Measurements from ENCODE around the gene VPS13C.

The VPS13C gene

GRCh38 chr15:61856295-61856694 is 204.0 kb downstream of the VPS13C start:
- H3K27ac ChIP-seq (ENCODE audit: low read depth, low read length) = no peak overlapping the region
- no peaks in the 10 kb centered on the region for H3K27me3 ChIP-seq (ENCODE audit: control insufficient read depth, insufficient read depth, low read length)
- H3K4me3 ChIP-seq (ENCODE audit: low read length) = no peak overlapping the region
- H3K9ac ChIP-seq (ENCODE audit: low read length) = no peak overlapping the region
- H3K36me3 ChIP-seq (ENCODE audit: control insufficient read depth, insufficient read depth, low read length) = peaks cover 4% of the 10 kb centered on the region
- H3K4me1 ChIP-seq (ENCODE audit: control insufficient read depth, insufficient read depth, low read length) = no peaks in the 10 kb centered on the region

- no peak overlapping the region for H3K27ac ChIP-seq (ENCODE audit: low read depth, low read length)
- peaks cover 3% of the 10 kb centered on the region for H3K36me3 ChIP-seq (ENCODE audit: control insufficient read depth, insufficient read depth, low read length)
- no peak overlapping the region for H3K4me3 ChIP-seq (ENCODE audit: low read length)
- H3K4me1 ChIP-seq (ENCODE audit: control insufficient read depth, insufficient read depth, low read length) = no peaks in the 10 kb centered on the region
- H3K9ac ChIP-seq (ENCODE audit: low read length) = no peak overlapping the region
- no peaks in the 10 kb centered on the region for H3K27me3 ChIP-seq (ENCODE audit: control insufficient read depth, insufficient read depth, low read length)
Measured at GRCh38 chr15:61853195-61853594, 207.1 kb downstream of the VPS13C start.

- Histone ChIP-seq H3K4me3 (ENCODE audit: low read length) (no peak overlapping the region), H3K36me3 (ENCODE audit: control insufficient read depth, insufficient read depth, low read length) (peaks cover 3% of the 10 kb centered on the region), H3K4me1 (ENCODE audit: control insufficient read depth, insufficient read depth, low read length) (no peaks in the 10 kb centered on the region), H3K27ac (ENCODE audit: low read depth, low read length) (no peak overlapping the region), H3K9ac (ENCODE audit: low read length) (no peak overlapping the region), H3K27me3 (ENCODE audit: control insufficient read depth, insufficient read depth, low read length) (no peaks in the 10 kb centered on the region)
Measured at GRCh38 chr15:61851955-61852354, 208.3 kb downstream of the VPS13C start.

- no peak overlapping the region for H3K4me3 ChIP-seq (ENCODE audit: low read length)
- H3K27me3 ChIP-seq (ENCODE audit: control insufficient read depth, insufficient read depth, low read length) = no peaks in the 10 kb centered on the region
- H3K4me1 ChIP-seq (ENCODE audit: control insufficient read depth, insufficient read depth, low read length) = no peaks in the 10 kb centered on the region
- H3K36me3 ChIP-seq (ENCODE audit: control insufficient read depth, insufficient read depth, low read length) = peaks cover 2% of the 10 kb centered on the region
- no peak overlapping the region for H3K27ac ChIP-seq (ENCODE audit: low read depth, low read length)
- H3K9ac ChIP-seq (ENCODE audit: low read length) = no peak overlapping the region
Measured at GRCh38 chr15:61849447-61849846, 210.8 kb downstream of the VPS13C start.

- Histone ChIP-seq H3K27ac (ENCODE audit: low read depth, low read length) (no peak overlapping the region), H3K27me3 (ENCODE audit: control insufficient read depth, insufficient read depth, low read length) (no peaks in the 10 kb centered on the region), H3K36me3 (ENCODE audit: control insufficient read depth, insufficient read depth, low read length) (no peaks in the 10 kb centered on the region), H3K4me3 (ENCODE audit: low read length) (no peak overlapping the region), H3K4me1 (ENCODE audit: control insufficient read depth, insufficient read depth, low read length) (no peaks in the 10 kb centered on the region), H3K9ac (ENCODE audit: low read length) (no peak overlapping the region)
Measured at GRCh38 chr15:61841466-61841865, 218.8 kb downstream of the VPS13C start.

GRCh38 chr15:61840090-61840489 is 220.2 kb downstream of the VPS13C start:
- Histone ChIP-seq H3K4me3 (ENCODE audit: low read length) (no peak overlapping the region), H3K27ac (ENCODE audit: low read depth, low read length) (no peak overlapping the region), H3K27me3 (ENCODE audit: control insufficient read depth, insufficient read depth, low read length) (no peaks in the 10 kb centered on the region), H3K4me1 (ENCODE audit: control insufficient read depth, insufficient read depth, low read length) (no peaks in the 10 kb centered on the region), H3K9ac (ENCODE audit: low read length) (no peak overlapping the region), H3K36me3 (ENCODE audit: control insufficient read depth, insufficient read depth, low read length) (no peaks in the 10 kb centered on the region)

GRCh38 chr15:61839546-61839945 is 220.7 kb downstream of the VPS13C start:
- Histone ChIP-seq H3K9ac (ENCODE audit: low read length) (no peak overlapping the region), H3K4me1 (ENCODE audit: control insufficient read depth, insufficient read depth, low read length) (no peaks in the 10 kb centered on the region), H3K36me3 (ENCODE audit: control insufficient read depth, insufficient read depth, low read length) (no peaks in the 10 kb centered on the region), H3K27ac (ENCODE audit: low read depth, low read length) (no peak overlapping the region), H3K27me3 (ENCODE audit: control insufficient read depth, insufficient read depth, low read length) (no peaks in the 10 kb centered on the region), H3K4me3 (ENCODE audit: low read length) (no peak overlapping the region)

- H3K4me3 ChIP-seq (ENCODE audit: low read length) = no peak overlapping the region
- H3K36me3 ChIP-seq (ENCODE audit: control insufficient read depth, insufficient read depth, low read length) = no peaks in the 10 kb centered on the region
- no peaks in the 10 kb centered on the region for H3K4me1 ChIP-seq (ENCODE audit: control insufficient read depth, insufficient read depth, low read length)
- no peak overlapping the region for H3K9ac ChIP-seq (ENCODE audit: low read length)
- H3K27me3 ChIP-seq (ENCODE audit: control insufficient read depth, insufficient read depth, low read length) = no peaks in the 10 kb centered on the region
- no peak overlapping the region for H3K27ac ChIP-seq (ENCODE audit: low read depth, low read length)
Measured at GRCh38 chr15:61835496-61836106, 224.6 kb downstream of the VPS13C start.

- Histone ChIP-seq H3K36me3 (ENCODE audit: control insufficient read depth, insufficient read depth, low read length) (no peaks in the 10 kb centered on the region), H3K4me3 (ENCODE audit: low read length) (no peak overlapping the region), H3K9ac (ENCODE audit: low read length) (no peak overlapping the region), H3K4me1 (ENCODE audit: control insufficient read depth, insufficient read depth, low read length) (no peaks in the 10 kb centered on the region), H3K27me3 (ENCODE audit: control insufficient read depth, insufficient read depth, low read length) (no peaks in the 10 kb centered on the region), H3K27ac (ENCODE audit: low read depth, low read length) (no peak overlapping the region)
Measured at GRCh38 chr15:61835029-61835428, 225.2 kb downstream of the VPS13C start.

- no peak overlapping the region for H3K27ac ChIP-seq (ENCODE audit: low read depth, low read length)
Measured at GRCh38 chr15:61834076-61834697, 226.1 kb downstream of the VPS13C start.

GRCh38 chr15:61832223-61832622 is 228.0 kb downstream of the VPS13C start:
- Histone ChIP-seq H3K27ac (ENCODE audit: low read depth, low read length) (no peak overlapping the region), H3K9ac (ENCODE audit: low read length) (no peak overlapping the region), H3K4me1 (ENCODE audit: control insufficient read depth, insufficient read depth, low read length) (no peaks in the 10 kb centered on the region), H3K4me3 (ENCODE audit: low read length) (no peak overlapping the region), H3K27me3 (ENCODE audit: control insufficient read depth, insufficient read depth, low read length) (no peaks in the 10 kb centered on the region), H3K36me3 (ENCODE audit: control insufficient read depth, insufficient read depth, low read length) (no peaks in the 10 kb centered on the region)

More at GRCh38 chr15:61834076-61834697, 226.1 kb downstream of the VPS13C start:
- Histone ChIP-seq H3K4me1 (ENCODE audit: control insufficient read depth, insufficient read depth, low read length) (no peaks in the 10 kb centered on the region), H3K27me3 (ENCODE audit: control insufficient read depth, insufficient read depth, low read length) (no peaks in the 10 kb centered on the region), H3K9ac (ENCODE audit: low read length) (no peak overlapping the region), H3K36me3 (ENCODE audit: control insufficient read depth, insufficient read depth, low read length) (no peaks in the 10 kb centered on the region), H3K4me3 (ENCODE audit: low read length) (no peak overlapping the region)

- no peaks in the 10 kb centered on the region for H3K4me1 ChIP-seq (ENCODE audit: control insufficient read depth, insufficient read depth, low read length)
- H3K9ac ChIP-seq (ENCODE audit: low read length) = no peak overlapping the region
- no peaks in the 10 kb centered on the region for H3K36me3 ChIP-seq (ENCODE audit: control insufficient read depth, insufficient read depth, low read length)
- no peak overlapping the region for H3K27ac ChIP-seq (ENCODE audit: low read depth, low read length)
- H3K27me3 ChIP-seq (ENCODE audit: control insufficient read depth, insufficient read depth, low read length) = no peaks in the 10 kb centered on the region
- H3K4me3 ChIP-seq (ENCODE audit: low read length) = no peak overlapping the region
Measured at GRCh38 chr15:61831505-61831921, 228.7 kb downstream of the VPS13C start.

Data from rectal smooth muscle tissue (tissue), 1 donor.